Measurements from ENCODE around the gene FARS2. TPM values are rescaled to one million over a fixed set of nuclear protein-coding genes. Genes with fewer than 3 reads are reported as not detected.
"Not testable (repeated sequence)": the region's sequence is repeated elsewhere in the genome, so short reads cannot be mapped to it uniquely, and the experiment has no call there.

FARS2 gene
- total and polyA plus RNA-seq, 2 donors (not counting 3 experiments of a cell fraction or from before 2014, with no cell fraction given) = 20.2 to 20.5 TPM

DNA sequence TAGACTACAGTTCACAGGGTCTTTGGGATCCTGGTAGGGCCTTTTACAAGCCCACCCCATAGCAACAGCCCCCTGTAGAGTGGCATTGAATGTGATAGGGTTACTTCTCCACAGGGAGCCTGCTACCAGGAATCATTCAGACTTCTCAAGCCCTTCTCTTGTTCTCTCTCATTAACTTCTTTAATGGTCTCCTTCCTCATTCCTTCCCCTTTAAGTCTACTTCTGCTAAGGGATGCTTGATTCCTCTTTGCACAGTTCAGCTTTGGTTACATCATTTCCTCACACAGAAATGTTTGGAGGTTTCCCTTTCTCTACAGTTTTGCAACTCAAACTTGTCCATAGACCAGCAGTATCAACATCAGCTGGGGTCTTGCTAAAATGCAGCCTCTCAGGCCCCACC, 437.8 kb downstream of the FARS2 start:
- H3K79me2 ChIP-seq (ENCODE audit: control insufficient read depth, insufficient read depth, low read length); POLR2A ChIA-PET; intact Hi-C loops (cut with micrococcal nuclease); H3K36me3 ChIP-seq (ENCODE audit: control insufficient read depth in 2 of 2, extremely low read depth in 1 of 2, insufficient read depth in 2 of 2, low read length in 2 of 2); H3K4me2 ChIP-seq (ENCODE audit: insufficient read depth, low read length); BruUV-seq (replicated peaks); H3K9ac ChIP-seq (replicated peaks; ENCODE audit: extremely low read depth, insufficient read depth, low read length); H3K27me3 ChIP-seq (ENCODE audit: control insufficient read depth in 2 of 2, insufficient read depth in 2 of 2, low read length in 2 of 2); CTCF ChIA-PET; H3K9me3 ChIP-seq (replicated peaks; ENCODE audit: control insufficient read depth, insufficient read depth, low read length); DNase-seq (ENCODE audit: low read depth, low spot score); H2AFZ ChIP-seq (ENCODE audit: low read depth, low read length); H3K9me1 ChIP-seq (replicated peaks; ENCODE audit: control insufficient read depth, extremely low read depth, insufficient read depth, low read length); H3K4me3 ChIP-seq (replicated peaks in 1 of 3; ENCODE audit: insufficient read depth in 1 of 3, low read depth in 1 of 3, low read length in 3 of 3); H3K4me1 ChIP-seq (ENCODE audit: control insufficient read depth, extremely low read depth, insufficient read depth, low read length); H3K27ac ChIP-seq (ENCODE audit: insufficient read depth, low read depth, low read length); H4K20me1 ChIP-seq (replicated peaks; ENCODE audit: control insufficient read depth, extremely low read depth, insufficient read depth, low read length); dilution Hi-C loops (cut with MboI; ENCODE audit: extremely low pct_ligation_motif_present, low sequenced_read_pairs); FAIRE-seq: not testable (repeated sequence)

- Histone ChIP-seq H3K4me3 (replicated peaks in 1 of 3; ENCODE audit: insufficient read depth in 1 of 3, low read depth in 1 of 3, low read length in 3 of 3) (no peak overlapping the region), H3K79me2 (ENCODE audit: control insufficient read depth, insufficient read depth, low read length) (no peaks in the 10 kb centered on the region), H3K27ac (ENCODE audit: insufficient read depth, low read depth, low read length) (no peak overlapping the region), H3K4me1 (ENCODE audit: control insufficient read depth, extremely low read depth, insufficient read depth, low read length) (no peaks in the 10 kb centered on the region), H3K9me3 (replicated peaks; ENCODE audit: control insufficient read depth, insufficient read depth, low read length) (no peaks in the 10 kb centered on the region), H3K9me1 (replicated peaks; ENCODE audit: control insufficient read depth, extremely low read depth, insufficient read depth, low read length) (no peaks in the 10 kb centered on the region), H3K4me2 (ENCODE audit: insufficient read depth, low read length) (no peak overlapping the region), H3K9ac (replicated peaks; ENCODE audit: extremely low read depth, insufficient read depth, low read length) (no peak overlapping the region), H2AFZ (ENCODE audit: low read depth, low read length) (no peak overlapping the region), H4K20me1 (replicated peaks; ENCODE audit: control insufficient read depth, extremely low read depth, insufficient read depth, low read length) (no peaks in the 10 kb centered on the region), H3K27me3 (ENCODE audit: control insufficient read depth in 2 of 2, insufficient read depth in 2 of 2, low read length in 2 of 2) (no peaks in the 10 kb centered on the region), H3K36me3 (ENCODE audit: control insufficient read depth in 2 of 2, extremely low read depth in 1 of 2, insufficient read depth in 2 of 2, low read length in 2 of 2) (no peaks in the 10 kb centered on the region)
- FAIRE-seq (peak; percentile 33), DNase-seq (ENCODE audit: low read depth, low spot score) (no peak)
- dilution Hi-C loops (cut with MboI; ENCODE audit: extremely low pct_ligation_motif_present, low sequenced_read_pairs) (no loop called here), intact Hi-C loops (cut with micrococcal nuclease) (no loop called here)
- CTCF ChIA-PET = no interaction called here
- no peak for TF ChIP-seq POLR2AphosphoS5 (IDR thresholded peaks at IDR 0.05; ENCODE audit: insufficient read depth, low read depth, low read length)
- TF ChIP-seq EZH2 (IDR thresholded peaks at IDR 0.05; ENCODE audit: borderline replicate concordance, low read depth, low read length, severe bottlenecking) = no peak
- TF ChIP-seq MYC (IDR thresholded peaks at IDR 0.05; ENCODE audit: low read depth, low read length) = no peak
- no peak for TF ChIP-seq MAX (IDR thresholded peaks at IDR 0.05; ENCODE audit: insufficient read depth, insufficient read length)
- TF ChIP-seq CTCF (IDR thresholded peaks at IDR 0.05; ENCODE audit: extremely low read depth in 1 of 2, insufficient read depth in 1 of 2, low read depth in 1 of 2, low read length in 2 of 2) = no peak
- TF ChIP-seq FOS (IDR thresholded peaks at IDR 0.05; ENCODE audit: borderline replicate concordance, insufficient read depth, low read length) = no peak
- TF ChIP-seq JUN (IDR thresholded peaks at IDR 0.05; ENCODE audit: borderline replicate concordance, insufficient read depth, insufficient read length, low read depth) = no peak
- no peak for TF ChIP-seq POLR2A (IDR thresholded peaks at IDR 0.05; ENCODE audit: low read depth, low read length)
- TF ChIP-seq GATA2 (IDR thresholded peaks at IDR 0.05; ENCODE audit: insufficient read depth, insufficient read length, low read depth, low read length) = no peak
- BruUV-seq (replicated peaks) = no TSS peak
- POLR2A ChIA-PET = no interaction called here
Observed at GRCh38 chr6:5701174-5701573, 439.9 kb downstream of the FARS2 start.
